Measurements from ENCODE around the gene AGBL1.

DNA sequence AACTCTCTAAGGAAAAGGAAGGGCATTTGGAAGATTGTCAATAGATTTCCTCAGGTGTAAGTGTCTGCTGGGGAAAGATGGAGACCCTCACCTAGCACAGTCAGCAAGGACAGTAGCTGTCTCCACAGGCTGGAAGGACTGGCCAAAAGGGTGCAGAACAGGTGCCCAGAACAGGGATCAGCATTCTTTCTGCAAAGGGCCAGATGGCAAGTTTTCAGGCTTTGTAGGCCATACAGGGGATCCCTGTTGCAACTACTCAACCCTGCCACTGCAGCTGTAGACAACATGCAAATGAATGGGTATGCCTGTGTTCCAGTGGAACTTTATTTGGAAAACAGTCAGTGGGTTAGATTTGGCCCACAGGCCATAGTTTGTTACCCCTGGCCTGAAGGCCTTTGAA lies 8.1 kb downstream of the AGBL1 start:
- no peak for TF ChIP-seq POLR2A (IDR thresholded peaks at IDR 0.05)
- TF ChIP-seq EP300 (IDR thresholded peaks at IDR 0.05; ENCODE audit: low read depth): no peak

All from transverse colon (tissue), 1 donor.